GM12872 (cell line): Measurements from ENCODE around the gene ARPC1A.

Experiments
- CTCF ChIP-seq: IDR thresholded peaks from 3 replicates; pipeline ENCODE4 v1.5.1; 2011; ENCODE audit warnings: low read depth, mild to moderate bottlenecking, low read length, moderate library complexity; ENCODE audit not compliant: insufficient read depth

Gene ARPC1A

GRCh38 chr7:99375070-99375807 is 49.5 kb downstream of the ARPC1A start:
- TF ChIP-seq CTCF, result no peak

GRCh38 chr7:99379043-99379577 is 53.4 kb downstream of the ARPC1A start:
- TF ChIP-seq CTCF, result no peak

- no peak for TF ChIP-seq CTCF
These were observed 54.5 kb downstream of the ARPC1A start for GRCh38 chr7:99380032-99380822.

GRCh38 chr7:99380823-99381663 is 55.3 kb downstream of the ARPC1A start:
- TF ChIP-seq CTCF, result no peak

- no peak for TF ChIP-seq CTCF
These were observed 56.0 kb downstream of the ARPC1A start for GRCh38 chr7:99381664-99382075.

- no peak for TF ChIP-seq CTCF
These were observed 57.5 kb downstream of the ARPC1A start for GRCh38 chr7:99383203-99383602.
